Measurements from ENCODE around the gene ALX3. TPM values are rescaled to one million over a fixed set of nuclear protein-coding genes. Genes with fewer than 3 reads are reported as not detected.
A peak's percentile ranks its signal among the peaks of the same experiment; 100 is the strongest.

Gene ALX3
- total RNA-seq, 8 experiments from 2014 or later = 0.28 to 0.31 TPM; not detected in 6

DNA sequence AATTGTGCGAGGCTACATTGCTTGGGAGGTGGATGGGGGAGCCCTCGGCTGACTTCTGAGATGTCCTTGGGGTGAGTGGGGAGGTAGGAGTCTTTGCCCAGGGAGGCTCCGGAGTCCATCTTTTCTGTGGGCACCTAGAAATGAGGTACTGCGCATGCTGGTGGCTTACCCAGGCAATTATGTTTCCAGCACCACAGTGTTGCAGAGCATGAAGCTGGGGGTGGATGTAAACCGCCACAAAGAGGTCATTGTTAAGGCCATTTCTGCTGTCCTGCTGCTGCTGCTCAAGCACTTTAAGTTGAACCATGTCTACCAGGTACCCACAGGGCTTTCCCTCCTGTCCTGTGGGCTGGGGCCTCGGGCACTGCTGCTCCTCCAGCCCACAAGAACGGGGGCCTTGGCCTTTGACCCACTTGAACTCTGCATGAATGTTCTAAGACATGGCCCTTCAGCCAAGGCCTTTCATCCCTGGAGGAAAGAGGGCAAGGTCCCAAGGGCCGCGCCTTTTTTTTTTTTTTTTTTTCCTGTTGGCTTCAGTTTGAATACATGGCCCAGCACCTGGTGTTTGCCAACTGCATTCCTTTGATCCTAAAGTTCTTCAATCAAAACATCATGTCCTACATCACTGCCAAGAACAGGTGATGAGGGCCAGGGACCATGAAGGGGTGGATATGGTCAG lies 21.4 kb downstream of the ALX3 start:
- in situ Hi-C loops (cut with MboI; ENCODE audit: low pct_unique_long_range_greater_than_20kb in 2 of 9, low sequenced_read_pairs in 9 of 9, unreplicated experiment in 9 of 9) = loop anchor here in 3 of 9 experiments (25.0 kb wide), 2 partner anchors 288 to 413 kb away; partner anchors contain the start of genes PROK1 (in 2 of the 3) and RBM15 (in 1 of the 3)
- no peak for ATAC-seq (replicated peaks in 6 of 8)
- no peaks in the 10 kb centered on the region for H3K4me1 ChIP-seq (replicated peaks in 1 of 2)
- 39 to 100% (median 95%) methylated on average over 1 to 7 of the region's 9 CpGs; no CpG with 5 or more reads in 2 of the 10 experiments for WGBS, 10 experiments
- H3K4me3 ChIP-seq = no peak overlapping the region
- H3K27ac ChIP-seq = no peak overlapping the region

DNA sequence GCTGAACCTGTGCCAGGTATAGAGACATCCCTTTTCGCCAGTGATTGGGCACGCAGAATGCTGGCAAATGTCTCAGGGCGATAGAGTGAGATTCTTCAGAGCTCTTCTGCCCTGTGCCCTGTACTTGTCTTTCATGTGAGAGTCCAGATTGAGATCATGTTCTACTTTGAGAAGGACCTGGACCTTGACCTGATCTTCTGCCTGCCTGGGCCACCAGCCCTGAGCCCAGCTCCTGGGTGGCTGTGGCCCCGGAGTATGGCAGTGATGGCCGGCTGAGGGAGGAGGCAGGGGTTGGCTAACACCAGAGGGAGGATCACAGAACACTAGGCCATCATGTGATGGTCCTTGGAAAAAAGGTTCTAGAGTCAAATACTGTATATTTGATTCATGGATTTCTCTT lies 22.2 kb downstream of the ALX3 start:
- Histone ChIP-seq H3K27ac (no peak overlapping the region), H3K4me1 (replicated peaks in 1 of 2) (no peaks in the 10 kb centered on the region), H3K4me3 (no peak overlapping the region)
- 86 to 100% (median 90%) methylated on average over 1 to 5 of the region's 5 CpGs; no CpG with 5 or more reads in 5 of the 10 experiments for WGBS, 10 experiments
- ATAC-seq (replicated peaks in 6 of 8) = no peak
- in situ Hi-C loops (cut with MboI; ENCODE audit: low pct_unique_long_range_greater_than_20kb in 2 of 9, low sequenced_read_pairs in 9 of 9, unreplicated experiment in 9 of 9) = loop anchor here in 3 of 9 experiments (25.0 kb wide), 2 partner anchors 289 to 414 kb away; partner anchors contain the start of genes PROK1 (in 2 of the 3) and RBM15 (in 1 of the 3)

DNA sequence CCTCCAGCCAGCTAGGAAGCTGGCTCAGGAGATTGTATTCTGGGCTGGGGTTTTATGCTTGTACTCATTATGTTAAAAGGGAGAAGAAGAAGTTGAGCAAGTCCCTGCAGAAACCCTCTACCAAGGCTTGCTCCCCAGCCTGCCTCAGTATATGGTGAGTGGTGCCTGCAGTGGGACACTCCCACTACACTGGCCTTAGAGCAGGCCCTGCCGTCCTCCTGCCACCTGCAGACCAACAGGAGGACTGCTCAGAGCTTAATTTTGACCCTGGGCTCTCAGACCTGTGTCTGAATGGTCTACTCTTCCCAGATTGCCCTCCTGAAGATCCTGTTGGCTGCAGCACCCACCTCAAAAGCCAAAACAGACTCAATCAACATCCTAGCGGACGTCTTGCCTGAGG lies 23.0 kb downstream of the ALX3 start:
- in situ Hi-C loops (cut with MboI; ENCODE audit: low pct_unique_long_range_greater_than_20kb in 2 of 9, low sequenced_read_pairs in 9 of 9, unreplicated experiment in 9 of 9) = loop anchor here in 3 of 9 experiments (25.0 kb wide), 2 partner anchors 290 to 415 kb away; partner anchors contain the start of genes PROK1 (in 2 of the 3) and RBM15 (in 1 of the 3)
- no peak overlapping the region for H3K4me3 ChIP-seq
- peak in 4 of 8 experiments; percentile 19 to 56 (median 28) for ATAC-seq (replicated peaks in 6 of 8)
- H3K27ac ChIP-seq = no peak overlapping the region
- no peaks in the 10 kb centered on the region for H3K4me1 ChIP-seq (replicated peaks in 1 of 2)
- 50 to 100% (median 89%) methylated on average over 1 to 3 of the region's 3 CpGs; no CpG with 5 or more reads in 4 of the 10 experiments for WGBS, 10 experiments

DNA sequence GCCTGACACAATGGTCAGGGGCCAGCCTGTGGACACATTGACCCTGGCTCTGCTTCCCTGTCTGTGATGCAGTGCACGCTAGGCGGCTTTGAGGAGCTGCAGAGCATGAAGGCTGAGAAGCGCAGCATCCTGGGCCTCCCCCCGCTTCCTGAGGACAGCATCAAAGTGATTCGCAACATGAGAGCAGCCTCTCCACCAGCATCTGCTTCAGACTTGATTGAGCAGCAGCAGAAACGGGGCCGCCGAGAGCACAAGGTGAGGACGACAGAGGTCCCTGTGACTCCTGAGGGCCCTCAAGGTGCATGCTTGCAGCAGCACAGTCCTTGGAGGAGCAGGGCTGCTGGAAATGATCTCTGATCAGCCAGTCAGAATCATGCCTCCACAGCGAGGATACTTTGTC lies 27.5 kb downstream of the ALX3 start:
- in situ Hi-C loops (cut with MboI; ENCODE audit: low pct_unique_long_range_greater_than_20kb in 2 of 9, low sequenced_read_pairs in 9 of 9, unreplicated experiment in 9 of 9) = loop anchor here in 3 of 9 experiments (25.0 kb wide), 2 partner anchors 294 to 419 kb away; partner anchors contain the start of genes PROK1 (in 2 of the 3) and RBM15 (in 1 of the 3)
- H3K4me1 ChIP-seq (replicated peaks in 1 of 2) = no peaks in the 10 kb centered on the region
- 92 to 100% (median 97%) methylated on average over 1 to 8 of the region's 10 CpGs; no CpG with 5 or more reads in 3 of the 10 experiments for WGBS, 10 experiments

DNA sequence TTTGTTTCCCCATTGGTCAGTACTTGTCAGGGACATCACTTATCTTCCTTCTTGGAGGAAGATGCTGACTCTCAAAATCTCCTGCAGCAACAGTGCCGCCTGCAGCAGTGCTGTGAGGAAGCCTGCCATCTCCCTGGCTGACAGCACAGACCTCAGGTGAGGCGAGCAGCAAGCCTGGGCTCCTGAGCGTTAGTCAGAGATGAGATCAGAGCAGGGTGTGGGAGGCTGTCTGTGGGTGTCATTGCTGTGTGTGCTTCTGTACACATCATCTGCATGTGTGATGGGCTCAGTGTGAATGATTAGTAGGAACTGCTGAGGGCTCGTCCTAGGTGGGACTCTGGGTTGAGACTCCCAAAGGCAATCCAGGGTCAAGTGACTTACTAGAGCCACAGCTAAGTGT lies 29.9 kb downstream of the ALX3 start:
- Histone ChIP-seq H3K27ac (no peak overlapping the region), H3K4me1 (replicated peaks in 1 of 2) (peaks cover 8 to 9% of the 10 kb centered on the region in 2 donors), H3K4me3 (no peak overlapping the region)
- WGBS, 10 experiments = 62 to 100% (median 98%) methylated on average over 1 to 4 of the region's 4 CpGs; no CpG with 5 or more reads in 4 of the 10 experiments
- peak in 5 of 8 experiments; percentile 54 to 97 (median 76) for ATAC-seq (replicated peaks in 6 of 8)
- in situ Hi-C loops (cut with MboI; ENCODE audit: low pct_unique_long_range_greater_than_20kb in 2 of 9, low sequenced_read_pairs in 9 of 9, unreplicated experiment in 9 of 9) = loop anchor here in 3 of 9 experiments (25.0 kb wide), 2 partner anchors 297 to 422 kb away; partner anchors contain the start of genes PROK1 (in 2 of the 3) and RBM15 (in 1 of the 3)

More for the DNA sequence above, 27.5 kb downstream of the ALX3 start:
- no peak overlapping the region for H3K4me3 ChIP-seq
- no peak overlapping the region for H3K27ac ChIP-seq
- ATAC-seq (replicated peaks in 6 of 8) = no peak

DNA sequence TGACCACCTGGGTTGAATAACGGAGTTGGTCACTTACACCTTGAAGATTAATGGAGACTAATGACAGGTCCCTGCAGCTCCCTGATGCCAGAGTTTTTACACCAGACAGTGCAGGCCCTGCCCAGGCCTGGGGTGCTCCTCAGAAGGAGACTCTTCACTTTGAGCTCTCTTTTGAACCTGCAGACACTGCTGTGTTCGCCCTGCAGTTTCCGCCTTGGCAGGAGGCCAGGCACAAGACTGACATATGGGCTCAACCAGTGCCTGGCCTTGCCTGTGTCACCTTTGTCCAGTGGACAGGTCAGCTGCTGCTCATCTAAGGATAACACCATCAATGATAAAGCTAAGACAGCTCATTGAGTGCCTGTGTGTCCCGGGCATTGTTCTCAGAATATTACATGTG lies 30.8 kb downstream of the ALX3 start:
- peaks cover 8 to 9% of the 10 kb centered on the region in 2 donors for H3K4me1 ChIP-seq (replicated peaks in 1 of 2)
- H3K4me3 ChIP-seq = no peak overlapping the region
- WGBS, 10 experiments = 60 to 100% (median 99%) methylated on average over 1 to 4 of the region's 4 CpGs; no CpG with 5 or more reads in 2 of the 10 experiments
- in situ Hi-C loops (cut with MboI; ENCODE audit: low pct_unique_long_range_greater_than_20kb in 2 of 9, low sequenced_read_pairs in 9 of 9, unreplicated experiment in 9 of 9) = loop anchor here in 3 of 9 experiments (25.0 kb wide), 2 partner anchors 298 to 423 kb away; partner anchors contain the start of genes PROK1 (in 2 of the 3) and RBM15 (in 1 of the 3)
- no peak overlapping the region for H3K27ac ChIP-seq
- no peak for ATAC-seq (replicated peaks in 6 of 8)

DNA sequence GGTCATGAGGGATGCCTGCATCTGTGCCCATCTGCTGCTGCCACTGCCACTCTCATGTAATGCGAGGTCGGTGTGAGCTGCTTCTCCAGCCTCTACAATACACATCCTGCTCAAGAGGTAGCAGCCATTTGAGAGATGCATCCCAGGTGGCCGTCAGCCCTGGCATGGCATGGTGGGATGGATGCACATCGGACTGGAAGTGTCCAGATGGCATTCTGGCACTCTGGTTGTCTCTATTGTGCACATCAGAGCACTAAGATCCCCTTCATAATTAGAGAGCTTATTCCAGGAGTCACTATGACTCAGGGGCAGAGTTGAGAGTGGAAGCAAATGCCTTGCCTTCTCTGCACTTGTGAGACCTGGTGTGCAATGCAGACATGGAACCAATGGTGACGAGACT lies 32.2 kb downstream of the ALX3 start:
- H3K4me3 ChIP-seq = no peak overlapping the region
- 80 to 100% (median 95%) methylated on average over 1 to 5 of the region's 5 CpGs; no CpG with 5 or more reads in 1 of the 10 experiments for WGBS, 10 experiments
- no peak overlapping the region for H3K27ac ChIP-seq
- peaks cover 13 to 15% of the 10 kb centered on the region in 2 donors for H3K4me1 ChIP-seq (replicated peaks in 1 of 2)
- in situ Hi-C loops (cut with MboI; ENCODE audit: low pct_unique_long_range_greater_than_20kb in 2 of 9, low sequenced_read_pairs in 9 of 9, unreplicated experiment in 9 of 9) = loop anchor here in 3 of 9 experiments (25.0 kb wide), 2 partner anchors 299 to 424 kb away; partner anchors contain the start of genes PROK1 (in 2 of the 3) and RBM15 (in 1 of the 3)
- no peak for ATAC-seq (replicated peaks in 6 of 8)

DNA sequence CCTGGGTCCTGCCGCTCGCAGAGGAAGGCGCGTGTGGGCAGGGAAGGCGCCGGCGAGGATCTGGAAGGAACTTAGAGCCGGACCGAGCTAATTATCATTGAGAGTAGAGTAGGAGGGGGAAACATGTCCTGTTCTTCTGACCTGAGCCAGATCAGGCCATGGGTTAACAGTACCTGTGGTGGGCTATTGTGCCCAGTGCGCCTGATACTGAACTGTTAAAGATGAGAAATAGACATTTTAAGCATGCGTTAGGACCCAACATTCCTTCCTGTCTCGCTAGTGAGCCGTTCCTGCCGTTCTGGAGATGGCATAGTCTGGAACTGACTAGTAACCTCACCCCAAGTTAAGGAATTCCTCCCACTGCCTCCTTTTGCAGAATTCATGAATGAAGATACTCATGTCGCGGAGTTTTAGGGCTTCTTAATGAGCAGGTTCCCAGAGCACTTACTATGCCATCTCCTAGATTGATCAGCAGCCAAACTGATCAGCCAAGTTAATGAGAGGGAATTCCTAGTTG lies 35.2 kb downstream of the ALX3 start:
- peak overlapping the region; percentile 91 to 99 (median 96) for H3K4me3 ChIP-seq
- peak overlapping the region; percentile 96 to 98 for H3K27ac ChIP-seq
- peaks cover 23 to 31% of the 10 kb centered on the region in 2 donors for H3K4me1 ChIP-seq (replicated peaks in 1 of 2)
- peak in 5 of 8 experiments; percentile 26 to 50 (median 40) for ATAC-seq (replicated peaks in 6 of 8)
- 0 to 9% (median 3%) methylated on average over 1 to 16 of the region's 16 CpGs; no CpG with 5 or more reads in 1 of the 10 experiments for WGBS, 10 experiments
- in situ Hi-C loops (cut with MboI; ENCODE audit: low pct_unique_long_range_greater_than_20kb in 2 of 9, low sequenced_read_pairs in 9 of 9, unreplicated experiment in 9 of 9) = loop anchor here in 3 of 9 experiments (25.0 kb wide), 2 partner anchors 302 to 427 kb away; partner anchors contain the start of genes PROK1 (in 2 of the 3) and RBM15 (in 1 of the 3)

DNA sequence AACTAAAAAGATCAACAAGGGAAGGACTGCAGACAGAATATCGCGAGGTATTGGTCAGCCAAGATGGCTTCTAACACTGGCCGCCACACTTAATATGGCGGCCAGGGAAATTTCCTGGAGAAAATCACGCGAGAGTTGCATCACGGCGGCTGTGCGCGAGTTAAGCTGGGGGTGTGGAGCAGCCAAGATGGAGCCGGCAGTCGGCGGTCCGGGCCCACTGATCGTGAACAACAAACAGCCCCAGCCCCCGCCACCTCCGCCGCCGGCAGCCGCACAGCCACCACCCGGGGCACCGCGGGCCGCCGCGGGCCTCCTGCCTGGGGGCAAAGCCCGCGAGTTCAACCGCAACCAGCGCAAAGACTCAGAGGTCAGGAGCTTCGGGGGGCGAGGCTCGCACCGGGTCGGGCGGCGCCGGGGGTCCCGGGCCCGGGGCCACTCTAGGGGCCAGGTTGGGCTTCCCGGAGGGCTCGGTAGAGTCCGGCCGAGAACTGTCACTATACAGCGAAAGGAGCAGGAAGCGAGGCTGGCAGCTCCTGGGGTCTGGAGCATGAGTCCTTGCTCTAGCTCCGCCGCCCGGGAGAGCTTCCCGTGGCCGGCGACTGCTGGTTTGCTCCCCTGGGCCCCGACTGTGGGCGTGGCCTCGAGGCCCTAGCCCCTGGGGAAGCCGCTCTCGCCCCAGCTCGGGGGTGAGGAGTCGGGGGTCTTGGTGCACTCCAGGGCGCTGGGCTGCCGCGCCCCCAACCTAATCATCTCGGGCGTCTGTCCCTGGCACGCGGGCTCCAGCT lies 35.8 kb downstream of the ALX3 start, which contains the start of gene STRIP1:
Gene STRIP1 (plus strand): TSS at position 174 of the 785 bp plus-strand sequence. CDS start 14 bp downstream, at position 188.
- in situ Hi-C loops (cut with MboI; ENCODE audit: low pct_unique_long_range_greater_than_20kb in 2 of 9, low sequenced_read_pairs in 9 of 9, unreplicated experiment in 9 of 9) = loop anchor here in 3 of 9 experiments (25.0 kb wide), 2 partner anchors 303 to 428 kb away; partner anchors contain the start of genes PROK1 (in 2 of the 3) and RBM15 (in 1 of the 3)
- ATAC-seq (replicated peaks in 6 of 8) = peak; percentile 79 to 88 (median 86)
- H3K27ac ChIP-seq = peak within 1 kb of the TSS; percentile 96 to 98
- H3K4me3 ChIP-seq = peak within 1 kb of the TSS; percentile 91 to 99 (median 96)
- 0 to 20% (median 0%) methylated on average over 3 to 23 of the region's 66 CpGs; no CpG with 5 or more reads in 2 of the 10 experiments for WGBS, 10 experiments
- H3K4me1 ChIP-seq (replicated peaks in 1 of 2) = peaks cover 26 to 38% of the 10 kb centered on the region in 2 donors

DNA sequence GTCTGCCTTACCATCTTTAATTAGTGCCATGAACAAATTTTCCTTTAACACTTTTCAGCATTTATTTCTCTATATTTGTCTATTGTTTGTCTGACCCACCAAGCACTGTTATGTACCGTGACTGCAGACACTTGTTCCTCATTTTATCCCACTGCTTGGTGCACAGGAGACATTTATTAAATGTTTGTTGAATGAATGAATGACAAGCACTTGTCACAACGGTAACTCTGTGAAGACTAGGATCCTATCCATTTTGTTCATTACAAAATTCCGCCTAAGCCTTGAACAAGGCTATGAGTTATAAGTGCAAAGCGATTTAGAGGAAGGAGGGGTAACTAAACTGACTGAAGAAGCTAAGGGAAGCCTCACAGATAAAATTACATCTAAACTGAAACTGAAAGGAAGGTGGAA lies 36.4 kb downstream of the ALX3 start:
- H3K4me1 ChIP-seq (replicated peaks in 1 of 2) = peaks cover 26 to 38% of the 10 kb centered on the region in 2 donors
- ATAC-seq (replicated peaks in 6 of 8) = no peak
- in situ Hi-C loops (cut with MboI; ENCODE audit: low pct_unique_long_range_greater_than_20kb in 2 of 9, low sequenced_read_pairs in 9 of 9, unreplicated experiment in 9 of 9) = loop anchor here in 3 of 9 experiments (25.0 kb wide), 2 partner anchors 303 to 428 kb away; partner anchors contain the start of genes PROK1 (in 2 of the 3) and RBM15 (in 1 of the 3)
- 3 to 78% (median 55%) methylated on average over 2 to 4 of the region's 4 CpGs for WGBS, 10 experiments
- peak overlapping the region; percentile 91 to 99 (median 96) for H3K4me3 ChIP-seq
- H3K27ac ChIP-seq = peak overlapping the region; percentile 13 to 98

DNA sequence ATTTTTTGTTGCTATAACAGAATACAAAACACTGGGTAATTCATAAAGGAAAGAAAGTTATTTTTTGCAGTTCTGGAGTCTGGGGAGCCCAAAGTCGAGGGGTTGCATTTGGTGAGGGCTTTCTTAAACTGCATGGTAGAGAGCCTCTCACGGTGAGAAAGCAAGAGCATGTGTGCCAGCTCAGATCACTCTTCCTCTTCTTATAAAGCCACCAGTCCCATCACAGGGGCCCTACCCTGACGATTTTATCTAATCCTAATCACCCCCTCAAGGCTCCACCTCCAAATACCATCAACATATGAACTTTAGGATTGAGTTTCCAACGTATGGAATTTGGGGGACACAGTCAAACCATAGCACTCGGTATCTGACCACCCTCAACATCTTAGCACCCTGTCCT lies 37.1 kb downstream of the ALX3 start:
- WGBS, 10 experiments = 63 to 100% (median 89%) methylated on average over 1 to 5 of the region's 5 CpGs; no CpG with 5 or more reads in 1 of the 10 experiments
- in situ Hi-C loops (cut with MboI; ENCODE audit: low pct_unique_long_range_greater_than_20kb in 2 of 9, low sequenced_read_pairs in 9 of 9, unreplicated experiment in 9 of 9) = loop anchor here in 3 of 9 experiments (25.0 kb wide), 2 partner anchors 304 to 429 kb away; partner anchors contain the start of genes PROK1 (in 2 of the 3) and RBM15 (in 1 of the 3)
- Histone ChIP-seq H3K4me1 (replicated peaks in 1 of 2) (peaks cover 26 to 38% of the 10 kb centered on the region in 2 donors), H3K27ac (no peak overlapping the region), H3K4me3 (no peak overlapping the region)
- no peak for ATAC-seq (replicated peaks in 6 of 8)

Measured in motor neuron (in vitro differentiated cells).